Ovary (tissue), 1 donor: ENCODE results near the gene RXYLT1.

Experiments
- EP300 ChIP-seq: sonication (generic); formaldehyde crosslinking; IDR thresholded peaks from one replicate; pipeline ENCODE4 v1.6.1; 2017; ENCODE audit warnings: antibody characterized with exemption
- POLR2A ChIP-seq: fragments of 450-650 bp; IDR thresholded peaks from one replicate; pipeline ENCODE4 v1.6.1; 2017; ENCODE audit warnings: antibody characterized with exemption, mild to moderate bottlenecking, moderate library complexity

- TF ChIP-seq POLR2A, result no peak
- no peak for TF ChIP-seq EP300
Observed at GRCh38 chr12:63790608-63790945, 10.9 kb downstream of the RXYLT1 start.
